ENCODE measurements around the gene AGT. TPM values are rescaled to one million over a fixed set of nuclear protein-coding genes. Genes with fewer than 3 reads are reported as not detected.

The AGT gene
- total RNA-seq (1 to 10 TPM; 3.3 to 4.6 TPM), polyA plus RNA-seq (ENCODE audit: insufficient read depth, low read depth, low replicate concordance) (10.7 TPM)
- long read RNA-seq, donor 1, partial matches to known transcripts, result 0 of 1 reads
- long read RNA-seq, donor 1, other reads (novel, unspliced or antisense), result 0 of 1 reads
- long read RNA-seq, donor 2, partial matches to known transcripts, result 0 of 2 reads
- long read RNA-seq, donor 2, other reads (novel, unspliced or antisense), result 0 of 2 reads

- 32 to 58% methylated on average over 18 to 24 of the region's 24 CpGs for WGBS, 2 donors
- H3K27ac ChIP-seq, result peak within 1 kb of the TSS in 1 of 2 donors; percentile 10
- intact Hi-C loops (cut with DNase I; ENCODE audit: low total_unique reads), result no loop called here
Measured at GRCh38 chr1:230713915-230714764, at the start of gene AGT. Gene AGT, minus strand, starts transcription at chr1:230714122. Its CDS starts 3,299 bp downstream, at chr1:230710823.

DNA sequence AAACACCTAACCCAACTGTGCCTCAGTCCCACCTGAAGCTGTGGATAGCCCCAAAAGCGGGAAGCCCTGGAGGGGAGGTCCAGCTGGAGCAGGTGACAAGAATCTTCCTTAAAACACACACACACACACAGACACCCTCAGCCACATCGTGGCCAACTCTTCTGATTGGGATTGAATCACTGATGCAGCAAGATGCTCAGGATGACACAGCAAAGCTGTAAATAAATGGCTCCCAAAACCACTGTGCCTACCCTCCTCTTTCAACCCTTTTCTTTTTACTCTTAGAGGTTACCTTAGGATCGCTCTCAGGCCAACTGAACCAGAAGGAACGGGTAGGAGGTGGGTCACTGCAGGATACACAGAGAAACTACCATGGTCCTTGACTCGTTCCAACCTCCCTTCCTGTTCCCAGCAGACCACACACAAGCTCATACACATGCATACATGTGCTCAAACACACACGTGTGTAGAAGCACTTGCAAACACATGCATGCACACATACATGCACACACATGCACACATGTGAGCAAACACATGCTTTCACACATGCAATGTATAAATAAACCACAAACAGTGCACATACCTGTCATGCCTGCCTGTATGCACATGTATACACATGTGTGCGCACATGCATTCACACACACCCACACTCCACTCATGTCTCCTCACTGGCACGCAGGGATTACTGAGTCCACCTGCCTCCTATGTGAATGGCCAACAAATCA, 47.7 kb upstream of the AGT start:
- TF ChIP-seq, protein P1, sequence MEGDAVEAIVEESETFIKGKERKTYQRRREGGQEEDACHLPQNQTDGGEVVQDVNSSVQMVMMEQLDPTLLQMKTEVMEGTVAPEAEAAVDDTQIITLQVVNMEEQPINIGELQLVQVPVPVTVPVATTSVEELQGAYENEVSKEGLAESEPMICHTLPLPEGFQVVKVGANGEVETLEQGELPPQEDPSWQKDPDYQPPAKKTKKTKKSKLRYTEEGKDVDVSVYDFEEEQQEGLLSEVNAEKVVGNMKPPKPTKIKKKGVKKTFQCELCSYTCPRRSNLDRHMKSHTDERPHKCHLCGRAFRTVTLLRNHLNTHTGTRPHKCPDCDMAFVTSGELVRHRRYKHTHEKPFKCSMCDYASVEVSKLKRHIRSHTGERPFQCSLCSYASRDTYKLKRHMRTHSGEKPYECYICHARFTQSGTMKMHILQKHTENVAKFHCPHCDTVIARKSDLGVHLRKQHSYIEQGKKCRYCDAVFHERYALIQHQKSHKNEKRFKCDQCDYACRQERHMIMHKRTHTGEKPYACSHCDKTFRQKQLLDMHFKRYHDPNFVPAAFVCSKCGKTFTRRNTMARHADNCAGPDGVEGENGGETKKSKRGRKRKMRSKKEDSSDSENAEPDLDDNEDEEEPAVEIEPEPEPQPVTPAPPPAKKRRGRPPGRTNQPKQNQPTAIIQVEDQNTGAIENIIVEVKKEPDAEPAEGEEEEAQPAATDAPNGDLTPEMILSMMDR (IDR thresholded peaks at IDR 0.05), result no peak
- no peak for TF ChIP-seq POLR2A (IDR thresholded peaks at IDR 0.05)
- Histone ChIP-seq H3K4me1 (no peaks in the 10 kb centered on the region), H3K36me3 (ENCODE audit: low read depth, missing control alignments) (no peaks in the 10 kb centered on the region), H3K9me3 (no peaks in the 10 kb centered on the region), H3K4me3 (no peak overlapping the region), H3K27ac (no peak overlapping the region), H3K27me3 (no peaks in the 10 kb centered on the region)
- intact Hi-C loops (cut with DNase I; ENCODE audit: low total_unique reads), result no loop called here
- 74 to 78% methylated on average over 8 of the region's 8 CpGs for WGBS, 2 donors
- no peak for DNase-seq

More at GRCh38 chr1:230713915-230714764, at the start of gene AGT:
- TF ChIP-seq, protein P1 (IDR thresholded peaks at IDR 0.05), result no peak
- TF ChIP-seq POLR2A (IDR thresholded peaks at IDR 0.05), result no peak
- no peaks in the 10 kb centered on the region for H3K36me3 ChIP-seq (ENCODE audit: low read depth, missing control alignments)
- H3K9me3 ChIP-seq, result no peaks in the 10 kb centered on the region
- no peaks in the 10 kb centered on the region for H3K27me3 ChIP-seq
- DNase-seq, result peak; percentile 61
- no peak within 1 kb of the TSS for H3K4me3 ChIP-seq
- peaks cover 8% of the 10 kb centered on the region for H3K4me1 ChIP-seq

DNA sequence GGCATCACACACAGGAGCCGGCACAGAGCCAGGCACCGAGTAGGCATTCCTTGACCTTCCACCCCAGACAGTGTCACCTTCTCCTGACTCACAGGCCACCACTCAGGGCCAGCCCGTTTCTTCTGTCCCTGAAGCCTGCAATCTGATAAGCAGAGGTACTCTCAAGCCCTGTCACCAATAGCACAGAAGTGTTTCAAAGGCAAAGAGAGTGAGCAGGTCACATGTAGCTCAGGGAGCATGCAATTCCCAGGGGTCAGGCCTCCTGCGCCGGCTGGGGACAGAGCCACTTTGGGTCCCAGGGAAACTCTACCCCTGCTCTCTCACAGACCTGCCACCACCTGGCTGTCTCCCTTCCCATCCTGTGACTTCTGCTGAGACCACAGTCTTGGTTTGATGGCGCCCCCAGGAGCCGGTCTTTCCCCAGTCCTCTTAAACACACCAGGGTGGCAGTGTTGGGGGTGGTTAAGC, 46.5 kb upstream of the AGT start:
- Histone ChIP-seq H3K9me3 (no peaks in the 10 kb centered on the region), H3K27ac (no peak overlapping the region), H3K36me3 (ENCODE audit: low read depth, missing control alignments) (no peaks in the 10 kb centered on the region), H3K4me3 (no peak overlapping the region), H3K27me3 (no peaks in the 10 kb centered on the region), H3K4me1 (no peaks in the 10 kb centered on the region)
- intact Hi-C loops (cut with DNase I; ENCODE audit: low total_unique reads), result no loop called here
- DNase-seq, result no peak
- WGBS, 2 donors, result 65 to 85% methylated on average over 7 of the region's 7 CpGs
- no peak for TF ChIP-seq POLR2A (IDR thresholded peaks at IDR 0.05)
- TF ChIP-seq, protein P1 (IDR thresholded peaks at IDR 0.05), result no peak

GRCh38 chr1:230759369-230760065, 45.6 kb upstream of the AGT start:
- H3K27ac ChIP-seq, result no peak overlapping the region
- no peak overlapping the region for H3K4me3 ChIP-seq
- 85 to 94% methylated on average over 7 of the region's 7 CpGs for WGBS, 2 donors
- H3K27me3 ChIP-seq, result no peaks in the 10 kb centered on the region
- intact Hi-C loops (cut with DNase I; ENCODE audit: low total_unique reads), result no loop called here
- no peaks in the 10 kb centered on the region for H3K9me3 ChIP-seq
- DNase-seq, result no peak
- H3K4me1 ChIP-seq, result no peaks in the 10 kb centered on the region
- no peaks in the 10 kb centered on the region for H3K36me3 ChIP-seq (ENCODE audit: low read depth, missing control alignments)
- TF ChIP-seq, protein P1 (IDR thresholded peaks at IDR 0.05), result no peak
- TF ChIP-seq POLR2A (IDR thresholded peaks at IDR 0.05), result no peak

All from testis (tissue), 5 donors.